HEK293T (cell line): ENCODE measurements around the gene SLCO3A1.

Experiments
- ARNT ChIP-seq: fragments of 450-650 bp; IDR thresholded peaks from 2 replicates; pipeline ENCODE4 v1.6.1; 2017; ENCODE audit warnings: mild to moderate bottlenecking
- FOXA1 ChIP-seq: fragments of 450-650 bp; IDR thresholded peaks from 2 replicates; pipeline ENCODE4 v1.6.1; 2016; ENCODE audit warnings: mild to moderate bottlenecking
- FOXM1 ChIP-seq: fragments of 450-650 bp; IDR thresholded peaks from 2 replicates; pipeline ENCODE4 v1.6.1; 2017; ENCODE audit warnings: mild to moderate bottlenecking, borderline replicate concordance
- HDGF ChIP-seq: fragments of 450-650 bp; IDR thresholded peaks from 2 replicates; pipeline ENCODE4 v1.6.1; 2017; ENCODE audit warnings: antibody characterized with exemption, borderline replicate concordance
- LEF1 ChIP-seq: fragments of 450-650 bp; IDR thresholded peaks from 2 replicates; pipeline ENCODE4 v1.6.1; 2017; ENCODE audit warnings: mild to moderate bottlenecking, borderline replicate concordance
- SP1 ChIP-seq: fragments of 450-650 bp; IDR thresholded peaks from 2 replicates; pipeline ENCODE4 v1.6.1; 2017
- SUZ12 ChIP-seq: fragments of 450-650 bp; IDR thresholded peaks from 2 replicates; pipeline ENCODE4 v1.6.1; 2016; ENCODE audit warnings: mild to moderate bottlenecking
- TARDBP ChIP-seq: fragments of 450-650 bp; IDR thresholded peaks from 2 replicates; pipeline ENCODE4 v1.6.1; 2016
- TF ChIP-seq, protein P1 (sequence below): fragments of 450-650 bp; IDR thresholded peaks from 2 replicates; pipeline ENCODE4 v1.6.1; 2016

DNA sequence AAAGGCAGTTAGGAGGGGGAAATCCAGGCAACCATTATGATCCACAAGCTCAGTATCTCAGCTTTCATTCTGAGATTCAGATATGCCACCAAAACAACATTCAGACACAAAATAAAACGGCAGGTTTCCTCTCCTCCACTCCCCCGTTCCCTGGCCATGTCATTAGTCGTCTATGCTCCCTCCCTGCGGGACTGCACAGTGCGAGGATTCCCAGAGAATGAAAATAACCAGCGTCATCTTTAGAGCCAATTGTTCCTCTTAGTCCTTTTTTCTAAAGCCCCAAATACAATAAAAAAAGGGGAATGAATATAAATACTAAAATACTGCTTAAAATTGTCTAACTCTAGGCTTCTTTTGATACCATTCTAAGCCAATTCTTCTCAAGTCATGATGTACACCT lies 7.8 kb upstream of the SLCO3A1 start:
- no peak for TF ChIP-seq FOXM1
- no peak for TF ChIP-seq LEF1
- no peak for TF ChIP-seq HDGF
- no peak for TF ChIP-seq ARNT
- TF ChIP-seq TARDBP: no peak
- TF ChIP-seq SP1: no peak
- TF ChIP-seq FOXA1: no peak
- TF ChIP-seq, protein P1, sequence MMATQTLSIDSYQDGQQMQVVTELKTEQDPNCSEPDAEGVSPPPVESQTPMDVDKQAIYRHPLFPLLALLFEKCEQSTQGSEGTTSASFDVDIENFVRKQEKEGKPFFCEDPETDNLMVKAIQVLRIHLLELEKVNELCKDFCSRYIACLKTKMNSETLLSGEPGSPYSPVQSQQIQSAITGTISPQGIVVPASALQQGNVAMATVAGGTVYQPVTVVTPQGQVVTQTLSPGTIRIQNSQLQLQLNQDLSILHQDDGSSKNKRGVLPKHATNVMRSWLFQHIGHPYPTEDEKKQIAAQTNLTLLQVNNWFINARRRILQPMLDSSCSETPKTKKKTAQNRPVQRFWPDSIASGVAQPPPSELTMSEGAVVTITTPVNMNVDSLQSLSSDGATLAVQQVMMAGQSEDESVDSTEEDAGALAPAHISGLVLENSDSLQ: no peak
- no peak for TF ChIP-seq SUZ12
